Neural progenitor cell (in vitro differentiated cells): Measurements from ENCODE around the gene SLC35B4. TPM values are rescaled to one million over a fixed set of nuclear protein-coding genes. Genes with fewer than 3 reads are reported as not detected.

ENCODE experiments used
- DNase-seq: peaks from one replicate; pipeline ENCODE4 v3.0.0-alpha.2; 2016; ENCODE audit warnings: low spot score
- H2AFZ ChIP-seq: fragments of 200-600 bp; sonication (generic); replicated peaks from 2 replicates; pipeline ENCODE4 v1.6.1; 2016; ENCODE audit warnings: antibody characterized with exemption
- H3F3A ChIP-seq: fragments of 200-600 bp; sonication (generic); 2 replicates; pipeline ENCODE4 v1.6.1; 2016; ENCODE audit warnings: antibody characterized with exemption, low read depth
- H3K27ac ChIP-seq: fragments of 200-600 bp; sonication (generic); 2 replicates; pipeline ENCODE4 v1.5.1; 2016; ENCODE audit warnings: mild to moderate bottlenecking
- H3K27me3 ChIP-seq: fragments of 200-600 bp; sonication (generic); 2 replicates; pipeline ENCODE4 v1.6.1; 2016; ENCODE audit warnings: mild to moderate bottlenecking, moderate library complexity
- H3K36me3 ChIP-seq: fragments of 200-600 bp; sonication (generic); 2 replicates; pipeline ENCODE4 v1.5.1; 2016
- H3K4me1 ChIP-seq: fragments of 200-600 bp; sonication (generic); 2 replicates; pipeline ENCODE4 v1.6.1; 2016; ENCODE audit warnings: mixed run types
- H3K4me2 ChIP-seq: fragments of 200-600 bp; sonication (generic); 2 replicates; pipeline ENCODE4 v1.6.1; 2016
- H3K4me3 ChIP-seq: fragments of 200-600 bp; sonication (generic); 2 replicates; pipeline ENCODE4 v1.5.1; 2016
- H3K79me2 ChIP-seq: fragments of 200-600 bp; sonication (generic); 2 replicates; pipeline ENCODE4 v1.6.1; 2016; ENCODE audit warnings: low read depth
- H3K9ac ChIP-seq: fragments of 200-600 bp; sonication (generic); 2 replicates; pipeline ENCODE4 v1.6.1; 2016
- H3K9me3 ChIP-seq: fragments of 200-600 bp; sonication (generic); 2 replicates; pipeline ENCODE4 v1.5.1; 2016; ENCODE audit warnings: low read depth
- H4K20me1 ChIP-seq: fragments of 200-600 bp; sonication (generic); 2 replicates; pipeline ENCODE4 v1.6.1; 2016; ENCODE audit warnings: low read depth
- H3K27ac Mint-ChIP-seq: 3 replicates; pipeline ENCODE4 v1.8.0; 2021; ENCODE audit warnings: mixed read lengths
- H3K27me3 Mint-ChIP-seq: 2 replicates; pipeline ENCODE4 v1.8.0; 2022; ENCODE audit warnings: low read depth, mild to moderate bottlenecking, inconsistent platforms, moderate library complexity, mixed read lengths; ENCODE audit not compliant: insufficient read depth
- H3K36me3 Mint-ChIP-seq: 3 replicates; pipeline ENCODE4 v1.8.0; 2021; ENCODE audit warnings: mixed read lengths
- H3K4me1 Mint-ChIP-seq: 3 replicates; pipeline ENCODE4 v1.8.0; 2021; ENCODE audit warnings: mixed read lengths
- H3K4me3 Mint-ChIP-seq: 3 replicates; pipeline ENCODE4 v1.8.0; 2021; ENCODE audit warnings: mild to moderate bottlenecking, moderate library complexity, mixed read lengths
- H3K9me3 Mint-ChIP-seq: 3 replicates; pipeline ENCODE4 v1.8.0; 2020; ENCODE audit warnings: mixed read lengths
- EZH2 ChIP-seq: fragments of 200-600 bp; sonication (generic); IDR thresholded peaks from 2 replicates; pipeline ENCODE4 v1.6.1; 2017; ENCODE audit warnings: antibody characterized with exemption, mild to moderate bottlenecking, moderate library complexity
- EZH2phosphoT487 ChIP-seq: fragments of 200-600 bp; sonication (generic); IDR thresholded peaks from 2 replicates; pipeline ENCODE4 v1.6.1; 2017; ENCODE audit warnings: antibody characterized with exemption
- total RNA-seq: library from RNA; depleted of rRNA; stranded (reverse); fragments of >200 nt; gene quantifications from 2 replicates; pipeline ENCODE4 v1.2.3, GENCODE V29; 2015; ENCODE audit warnings: low replicate concordance
- TF ChIP-seq, protein P1 (sequence below): fragments of 200-600 bp; sonication (generic); IDR thresholded peaks from 2 replicates; pipeline ENCODE4 v1.5.1; 2017; ENCODE audit warnings: antibody characterized with exemption, mild to moderate bottlenecking

Gene SLC35B4
- total RNA-seq, 1 donor from 2014 or later, result 32.0 TPM

DNA sequence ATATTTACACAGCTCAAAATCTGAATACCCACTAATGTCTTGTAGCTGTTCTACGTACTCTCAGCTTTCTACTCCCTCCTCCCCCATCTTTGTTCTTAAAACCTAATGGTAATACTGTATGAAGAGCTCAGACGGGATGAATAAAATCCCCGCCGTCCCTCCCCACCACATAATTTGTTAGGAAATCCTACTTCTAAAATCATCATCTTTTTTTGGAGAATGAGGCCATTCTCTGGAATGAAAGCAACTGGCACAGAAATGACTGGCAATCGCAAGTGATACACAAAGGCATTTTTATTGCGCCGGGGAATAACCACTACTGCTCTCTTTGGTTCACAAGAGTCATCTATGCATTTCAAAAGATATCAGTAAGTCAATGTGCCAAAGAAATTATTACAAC, 27.3 kb downstream of the SLC35B4 start:
- no peak overlapping the region for H3K4me3 Mint-ChIP-seq

DNA sequence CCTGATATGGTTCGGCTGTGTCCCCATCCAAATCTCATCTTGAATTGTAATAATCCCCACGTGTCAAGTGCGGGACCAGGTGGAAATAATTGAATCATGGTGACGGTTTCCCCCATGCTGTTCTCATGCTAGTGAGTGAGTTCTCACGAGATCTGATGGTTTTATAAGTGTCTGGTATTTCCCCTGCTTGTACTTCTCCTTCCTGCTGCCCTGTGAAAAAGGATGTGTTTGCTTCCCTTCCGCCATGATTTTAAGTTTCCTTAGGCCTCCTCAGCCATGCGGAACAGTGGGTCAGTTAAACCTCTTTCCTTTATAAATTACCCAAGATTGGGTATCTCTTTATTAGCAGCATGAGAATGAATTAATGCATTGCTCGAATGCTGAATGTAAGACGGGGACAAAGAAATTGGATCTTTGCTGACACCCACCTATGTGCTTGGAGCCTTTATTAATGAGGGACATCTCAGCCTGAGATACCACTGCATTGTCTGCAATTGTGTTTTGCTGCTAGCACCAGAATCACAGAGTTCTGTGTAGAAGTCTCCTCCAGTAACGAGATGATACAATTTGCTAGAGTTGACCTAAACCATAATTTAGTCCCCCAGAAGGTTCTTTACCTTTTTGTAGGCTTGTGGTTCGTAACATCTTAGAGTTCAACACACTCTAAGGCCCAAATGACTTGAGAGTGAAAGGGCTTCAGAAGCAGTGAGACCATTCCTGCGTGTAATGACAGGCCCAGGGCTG, 28.6 kb downstream of the SLC35B4 start:
- TF ChIP-seq, protein P1, sequence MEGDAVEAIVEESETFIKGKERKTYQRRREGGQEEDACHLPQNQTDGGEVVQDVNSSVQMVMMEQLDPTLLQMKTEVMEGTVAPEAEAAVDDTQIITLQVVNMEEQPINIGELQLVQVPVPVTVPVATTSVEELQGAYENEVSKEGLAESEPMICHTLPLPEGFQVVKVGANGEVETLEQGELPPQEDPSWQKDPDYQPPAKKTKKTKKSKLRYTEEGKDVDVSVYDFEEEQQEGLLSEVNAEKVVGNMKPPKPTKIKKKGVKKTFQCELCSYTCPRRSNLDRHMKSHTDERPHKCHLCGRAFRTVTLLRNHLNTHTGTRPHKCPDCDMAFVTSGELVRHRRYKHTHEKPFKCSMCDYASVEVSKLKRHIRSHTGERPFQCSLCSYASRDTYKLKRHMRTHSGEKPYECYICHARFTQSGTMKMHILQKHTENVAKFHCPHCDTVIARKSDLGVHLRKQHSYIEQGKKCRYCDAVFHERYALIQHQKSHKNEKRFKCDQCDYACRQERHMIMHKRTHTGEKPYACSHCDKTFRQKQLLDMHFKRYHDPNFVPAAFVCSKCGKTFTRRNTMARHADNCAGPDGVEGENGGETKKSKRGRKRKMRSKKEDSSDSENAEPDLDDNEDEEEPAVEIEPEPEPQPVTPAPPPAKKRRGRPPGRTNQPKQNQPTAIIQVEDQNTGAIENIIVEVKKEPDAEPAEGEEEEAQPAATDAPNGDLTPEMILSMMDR, result no peak
- Histone ChIP-seq H3K36me3 (no peaks in the 10 kb centered on the region), H3K9me3 (no peaks in the 10 kb centered on the region), H3K9ac (no peak overlapping the region), H3K4me2 (no peak overlapping the region), H4K20me1 (no peaks in the 10 kb centered on the region), H3F3A (no peaks in the 10 kb centered on the region), H3K27ac (no peak overlapping the region), H3K79me2 (no peaks in the 10 kb centered on the region), H3K4me3 (no peak overlapping the region), H3K4me1 (peaks cover 11% of the 10 kb centered on the region), H2AFZ (no peak overlapping the region), H3K27me3 (no peaks in the 10 kb centered on the region)
- no peak overlapping the region for H3K27ac Mint-ChIP-seq
- H3K36me3 Mint-ChIP-seq, result peaks cover 2% of the 10 kb centered on the region
- H3K9me3 Mint-ChIP-seq, result no peaks in the 10 kb centered on the region
- H3K4me3 Mint-ChIP-seq, result no peak overlapping the region
- DNase-seq, result no peak
- no peaks in the 10 kb centered on the region for H3K4me1 Mint-ChIP-seq
- no peaks in the 10 kb centered on the region for H3K27me3 Mint-ChIP-seq

More for the DNA sequence above, 27.3 kb downstream of the SLC35B4 start:
- no peaks in the 10 kb centered on the region for H3K4me1 Mint-ChIP-seq
- H3K27ac Mint-ChIP-seq, result no peak overlapping the region
- Histone ChIP-seq H3K4me3 (no peak overlapping the region), H3F3A (no peaks in the 10 kb centered on the region), H3K27ac (no peak overlapping the region), H3K9me3 (no peaks in the 10 kb centered on the region), H3K79me2 (no peaks in the 10 kb centered on the region), H2AFZ (no peak overlapping the region), H3K36me3 (no peaks in the 10 kb centered on the region), H3K4me2 (no peak overlapping the region), H3K27me3 (no peaks in the 10 kb centered on the region), H3K9ac (no peak overlapping the region), H3K4me1 (peaks cover 11% of the 10 kb centered on the region), H4K20me1 (no peaks in the 10 kb centered on the region)
- TF ChIP-seq, protein P1, result no peak
- TF ChIP-seq EZH2 (no peak), EZH2phosphoT487 (no peak)
- no peaks in the 10 kb centered on the region for H3K9me3 Mint-ChIP-seq
- no peaks in the 10 kb centered on the region for H3K27me3 Mint-ChIP-seq
- H3K36me3 Mint-ChIP-seq, result peaks cover 11% of the 10 kb centered on the region
- no peak for DNase-seq

DNA sequence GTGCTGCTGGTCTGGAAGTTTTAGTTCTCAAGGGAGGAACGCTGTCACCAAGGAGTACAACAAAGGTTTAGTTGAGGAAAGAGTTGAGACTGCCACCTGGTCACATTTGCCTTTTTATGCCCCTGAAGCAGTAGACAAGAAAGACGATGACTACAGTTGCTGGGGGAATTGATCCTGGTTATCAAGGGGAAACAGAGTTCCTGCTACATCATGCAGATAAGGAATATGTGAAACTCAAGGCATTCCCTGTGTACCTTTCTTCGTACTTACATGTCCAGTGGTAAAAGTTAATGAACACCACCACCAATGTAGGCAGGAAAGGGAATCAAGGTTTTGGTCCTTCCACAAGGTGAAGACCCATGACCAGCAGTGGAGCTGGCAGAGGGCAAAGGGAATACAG, 31.8 kb downstream of the SLC35B4 start:
- Histone ChIP-seq H3F3A (no peaks in the 10 kb centered on the region), H3K36me3 (no peaks in the 10 kb centered on the region), H2AFZ (no peak overlapping the region), H4K20me1 (no peaks in the 10 kb centered on the region), H3K27me3 (no peaks in the 10 kb centered on the region), H3K4me3 (no peak overlapping the region), H3K4me2 (no peak overlapping the region), H3K79me2 (no peaks in the 10 kb centered on the region), H3K9ac (no peak overlapping the region), H3K9me3 (no peaks in the 10 kb centered on the region), H3K4me1 (peaks cover 11% of the 10 kb centered on the region), H3K27ac (no peak overlapping the region)
- H3K4me3 Mint-ChIP-seq, result no peak overlapping the region
- H3K27me3 Mint-ChIP-seq, result peaks cover 4% of the 10 kb centered on the region
- H3K4me1 Mint-ChIP-seq, result no peaks in the 10 kb centered on the region
- H3K9me3 Mint-ChIP-seq, result peaks cover 3% of the 10 kb centered on the region
- H3K27ac Mint-ChIP-seq, result no peak overlapping the region
- TF ChIP-seq, protein P1, result no peak
- TF ChIP-seq EZH2, result no peak
- TF ChIP-seq EZH2phosphoT487, result no peak
- no peak for DNase-seq
- no peaks in the 10 kb centered on the region for H3K36me3 Mint-ChIP-seq
